Body of pancreas (tissue), 4 donors: ENCODE data around the gene ZNG1E.
"Not testable (repeated sequence)": the region's sequence is repeated elsewhere in the genome, so short reads cannot be mapped to it uniquely, and the experiment has no call there.

Experiments used
- POLR2A ChIP-seq, 3 donors: fragments of 450-650 bp; IDR thresholded peaks; one replicate each; pipeline ENCODE4 v1.6.1; 2016; ENCODE audit warnings: antibody characterized with exemption in 3 of 3, mild to moderate bottlenecking in 2 of 3
- TF ChIP-seq, protein P1 (sequence below), 7 experiments: fragments of 450-650 bp in 4 of 7; fragments of 200-600 bp in 3 of 7; sonication (generic) in 3 of 7; IDR thresholded peaks; one replicate each; pipeline ENCODE4 v1.5.1; 2016 to 2019; ENCODE audit warnings: antibody characterized with exemption in 7 of 7

DNA sequence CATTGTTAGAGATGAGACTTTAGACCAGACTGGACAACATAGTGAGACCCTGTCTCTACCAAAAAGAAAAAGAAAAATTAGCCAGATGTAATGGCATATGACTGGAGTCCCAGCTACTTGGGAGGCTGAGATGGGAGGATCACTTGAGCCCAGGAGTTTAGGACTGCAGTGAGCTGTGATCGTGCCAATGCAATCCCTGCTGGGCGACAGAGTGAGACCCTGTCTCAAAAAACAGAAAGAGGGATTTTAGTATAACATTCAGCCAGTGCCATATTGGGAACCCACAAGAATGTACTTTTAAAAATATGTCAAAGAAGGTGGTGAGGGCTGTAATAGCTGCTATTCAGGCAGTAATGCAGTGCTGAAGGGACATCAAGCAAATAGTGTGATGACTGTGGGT is 2.1 kb upstream of the ZNG1E start:
- TF ChIP-seq, protein P1, sequence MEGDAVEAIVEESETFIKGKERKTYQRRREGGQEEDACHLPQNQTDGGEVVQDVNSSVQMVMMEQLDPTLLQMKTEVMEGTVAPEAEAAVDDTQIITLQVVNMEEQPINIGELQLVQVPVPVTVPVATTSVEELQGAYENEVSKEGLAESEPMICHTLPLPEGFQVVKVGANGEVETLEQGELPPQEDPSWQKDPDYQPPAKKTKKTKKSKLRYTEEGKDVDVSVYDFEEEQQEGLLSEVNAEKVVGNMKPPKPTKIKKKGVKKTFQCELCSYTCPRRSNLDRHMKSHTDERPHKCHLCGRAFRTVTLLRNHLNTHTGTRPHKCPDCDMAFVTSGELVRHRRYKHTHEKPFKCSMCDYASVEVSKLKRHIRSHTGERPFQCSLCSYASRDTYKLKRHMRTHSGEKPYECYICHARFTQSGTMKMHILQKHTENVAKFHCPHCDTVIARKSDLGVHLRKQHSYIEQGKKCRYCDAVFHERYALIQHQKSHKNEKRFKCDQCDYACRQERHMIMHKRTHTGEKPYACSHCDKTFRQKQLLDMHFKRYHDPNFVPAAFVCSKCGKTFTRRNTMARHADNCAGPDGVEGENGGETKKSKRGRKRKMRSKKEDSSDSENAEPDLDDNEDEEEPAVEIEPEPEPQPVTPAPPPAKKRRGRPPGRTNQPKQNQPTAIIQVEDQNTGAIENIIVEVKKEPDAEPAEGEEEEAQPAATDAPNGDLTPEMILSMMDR (IDR thresholded peaks at IDR 0.05) = not testable (repeated sequence)
- TF ChIP-seq POLR2A (IDR thresholded peaks at IDR 0.05) = not testable (repeated sequence)
